ENCODE measurements around the gene MIEN1.

Gene MIEN1

GRCh38 chr17:39696731-39697130 is 33.6 kb downstream of the MIEN1 start:
- DNase-seq, result no peak

DNA sequence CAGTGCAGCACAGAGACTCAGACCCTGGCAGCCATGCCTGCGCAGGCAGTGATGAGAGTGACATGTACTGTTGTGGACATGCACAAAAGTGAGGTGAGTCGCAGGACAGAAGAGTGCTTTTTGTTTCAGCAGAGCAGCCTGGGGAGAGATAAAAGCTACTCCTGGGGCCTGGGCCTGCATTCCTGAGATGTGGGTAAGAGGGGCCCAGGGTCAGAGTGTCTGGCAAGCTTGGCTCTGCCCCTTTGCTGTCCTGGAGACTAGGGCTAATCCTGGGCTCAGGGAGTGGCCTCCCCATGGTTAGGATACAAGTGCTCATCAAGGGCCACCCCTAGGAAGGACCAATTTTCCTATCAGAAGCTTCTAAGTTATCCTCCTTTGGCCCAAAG is 35.2 kb downstream of the MIEN1 start:
- DNase-seq, result no peak

- no peak for DNase-seq
Observed at GRCh38 chr17:39694593-39694992, 35.7 kb downstream of the MIEN1 start.

GRCh38 chr17:39688945-39689344 is 41.4 kb downstream of the MIEN1 start:
- DNase-seq, result no peak

GRCh38 chr17:39688475-39688835 is 41.9 kb downstream of the MIEN1 start:
- DNase-seq, result no peak

DNA sequence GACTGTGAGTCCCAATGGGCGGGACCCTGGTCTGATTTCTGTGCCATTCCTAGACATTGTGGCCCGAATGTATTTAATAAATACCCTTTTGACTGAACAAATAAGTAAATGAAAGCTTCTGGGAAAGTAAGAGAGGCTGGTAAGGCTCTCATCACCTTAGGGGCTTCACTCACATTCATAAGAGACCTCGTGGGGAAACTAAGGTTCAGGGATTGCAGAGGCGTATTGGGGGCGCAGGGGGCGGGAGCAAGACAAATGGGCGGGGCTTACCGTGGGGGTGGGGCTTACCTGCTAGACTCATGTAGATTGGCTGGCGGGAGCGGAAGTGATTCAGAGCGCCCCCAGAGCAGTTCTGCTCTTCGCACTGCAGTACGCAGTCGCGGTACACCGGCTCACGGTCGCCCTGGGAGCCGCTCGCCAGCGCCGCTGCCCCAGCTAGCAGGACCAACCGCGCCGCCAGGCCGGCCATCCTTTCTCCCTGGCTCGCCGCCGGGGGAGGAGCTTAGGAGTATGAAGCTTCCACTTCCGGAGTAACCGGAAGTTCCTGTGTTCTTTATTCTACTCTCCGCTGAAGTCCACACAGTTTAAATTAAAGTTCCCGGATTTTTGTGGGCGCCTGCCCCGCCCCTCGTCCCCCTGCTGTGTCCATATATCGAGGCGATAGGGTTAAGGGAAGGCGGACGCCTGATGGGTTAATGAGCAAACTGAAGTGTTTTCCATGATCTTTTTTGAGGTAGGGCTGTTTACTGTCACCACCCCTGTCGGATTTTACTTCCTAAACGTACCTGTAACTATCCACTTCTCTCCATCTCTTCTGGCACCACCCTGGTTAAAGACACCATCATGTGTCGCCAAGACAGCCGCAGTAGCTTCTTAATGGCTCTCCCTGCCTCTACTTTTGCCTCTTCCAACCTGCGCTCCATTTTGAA is 42.5 kb downstream of the MIEN1 start, which contains the start of gene PGAP3:
Gene PGAP3 (minus strand): TSS at position 512 of the 929 bp plus-strand sequence. CDS start 43 bp downstream, at position 469.
- peak; percentile 84 for DNase-seq

- no peak for DNase-seq
Observed at GRCh38 chr17:39687101-39687545, 43.2 kb downstream of the MIEN1 start.

- no peak for DNase-seq
Observed at GRCh38 chr17:39684369-39685192, 45.8 kb downstream of the MIEN1 start.

GRCh38 chr17:39683295-39683939 is 46.9 kb downstream of the MIEN1 start:
- no peak for DNase-seq

DNA sequence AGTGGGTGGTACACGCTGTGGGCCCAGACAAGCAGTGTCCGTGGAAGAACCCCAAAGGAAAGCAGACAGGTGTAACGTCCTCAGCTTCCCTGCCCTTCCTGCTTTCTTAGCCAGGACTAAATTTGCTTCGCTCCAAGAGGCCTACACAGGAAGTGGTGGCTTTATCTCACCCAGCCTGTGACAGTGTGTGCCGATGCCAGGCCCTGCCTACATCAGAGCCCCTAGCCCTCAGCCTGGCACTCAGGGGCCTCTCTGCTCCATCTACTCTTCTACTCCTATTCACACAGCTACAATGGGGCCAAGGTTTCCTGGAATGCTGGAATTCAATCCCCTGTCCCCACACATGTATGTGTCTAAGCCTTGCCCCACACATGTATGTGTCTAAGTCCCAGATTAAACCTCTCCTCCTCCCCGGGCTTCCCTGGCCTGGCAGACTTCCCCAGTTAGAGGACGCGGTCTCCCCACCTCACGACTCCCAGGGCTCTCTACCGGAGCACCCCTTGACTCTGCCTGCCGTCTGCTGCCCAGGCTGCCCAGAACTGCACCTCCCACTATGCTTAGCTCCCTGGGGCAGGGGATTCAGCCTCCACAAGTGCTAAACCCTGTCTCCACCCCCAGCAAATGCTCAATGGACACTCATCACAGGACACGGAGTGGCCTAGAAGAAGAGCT is 50.7 kb downstream of the MIEN1 start:
- DNase-seq, result no peak
